OCI-LY3 (cell line): ENCODE measurements around the gene XCR1.

Source experiments
- EZH2phosphoT487 ChIP-seq: fragments of 200-600 bp; shearing (Covaris generic); IDR thresholded peaks from 2 replicates; pipeline ENCODE4 v1.6.1; 2018; ENCODE audit warnings: antibody characterized with exemption, mixed run types, low read depth
- TF ChIP-seq, protein P1 (sequence below): fragments of 200-600, 300-600 bp; sonication (generic); IDR thresholded peaks from 2 replicates; pipeline ENCODE4 v1.5.1; 2014; ENCODE audit warnings: antibody characterized with exemption, low read length, low read depth

DNA sequence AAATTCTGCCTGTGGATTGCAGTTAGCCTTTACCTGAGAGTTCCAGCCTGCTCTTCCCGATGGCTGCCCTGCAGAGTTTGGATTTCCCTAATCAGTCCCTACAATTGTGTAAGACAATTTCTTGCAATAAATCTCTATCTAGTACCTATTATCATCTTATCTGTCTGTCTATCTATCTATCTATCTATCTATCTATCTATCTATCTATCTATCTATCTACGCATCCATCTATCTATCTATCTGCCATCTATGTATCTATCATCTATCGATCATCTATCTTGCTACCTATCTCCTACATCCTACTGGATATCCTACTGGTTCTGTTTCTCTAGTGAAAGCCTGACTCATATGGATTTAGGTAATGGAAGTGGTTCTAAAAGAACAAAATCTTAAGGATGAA, 30.4 kb upstream of the XCR1 start:
- TF ChIP-seq, protein P1, sequence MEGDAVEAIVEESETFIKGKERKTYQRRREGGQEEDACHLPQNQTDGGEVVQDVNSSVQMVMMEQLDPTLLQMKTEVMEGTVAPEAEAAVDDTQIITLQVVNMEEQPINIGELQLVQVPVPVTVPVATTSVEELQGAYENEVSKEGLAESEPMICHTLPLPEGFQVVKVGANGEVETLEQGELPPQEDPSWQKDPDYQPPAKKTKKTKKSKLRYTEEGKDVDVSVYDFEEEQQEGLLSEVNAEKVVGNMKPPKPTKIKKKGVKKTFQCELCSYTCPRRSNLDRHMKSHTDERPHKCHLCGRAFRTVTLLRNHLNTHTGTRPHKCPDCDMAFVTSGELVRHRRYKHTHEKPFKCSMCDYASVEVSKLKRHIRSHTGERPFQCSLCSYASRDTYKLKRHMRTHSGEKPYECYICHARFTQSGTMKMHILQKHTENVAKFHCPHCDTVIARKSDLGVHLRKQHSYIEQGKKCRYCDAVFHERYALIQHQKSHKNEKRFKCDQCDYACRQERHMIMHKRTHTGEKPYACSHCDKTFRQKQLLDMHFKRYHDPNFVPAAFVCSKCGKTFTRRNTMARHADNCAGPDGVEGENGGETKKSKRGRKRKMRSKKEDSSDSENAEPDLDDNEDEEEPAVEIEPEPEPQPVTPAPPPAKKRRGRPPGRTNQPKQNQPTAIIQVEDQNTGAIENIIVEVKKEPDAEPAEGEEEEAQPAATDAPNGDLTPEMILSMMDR: no peak
- no peak for TF ChIP-seq EZH2phosphoT487
